ENCODE results near the gene LRP2.

GRCh38 chr2:169112841-169113240, 249.5 kb downstream of the LRP2 start:
- TF ChIP-seq SUZ12 (IDR thresholded peaks at IDR 0.05; ENCODE audit: extremely low read depth, insufficient read depth, insufficient read length) (no peak), ZNF274 (IDR thresholded peaks at IDR 0.05; ENCODE audit: low read depth, low read length) (no peak), YY1 (IDR thresholded peaks at IDR 0.05; ENCODE audit: insufficient read depth, insufficient read length) (no peak)
